C4-2B (cell line): ENCODE measurements around the gene ASGR1.

Experiments
- H3K27ac ChIP-seq: fragments of 450-650 bp; 2 replicates; pipeline ENCODE4 v1.5.1; 2017
- CTCF ChIP-seq: fragments of 450-650 bp; conservative IDR thresholded peaks from 2 replicates; pipeline ENCODE4 v1.5.1; 2017; ENCODE audit warnings: mild to moderate bottlenecking
- ZFX ChIP-seq: fragments of 450-650 bp; IDR thresholded peaks from 2 replicates; pipeline ENCODE4 v1.6.1; 2017

Gene ASGR1

GRCh38 chr17:7146115-7146514, 33.1 kb downstream of the ASGR1 start:
- H3K27ac ChIP-seq = no peak overlapping the region
- TF ChIP-seq CTCF = no peak
- TF ChIP-seq ZFX = no peak

- H3K27ac ChIP-seq = no peak overlapping the region
- TF ChIP-seq CTCF (no peak), ZFX (no peak)
Observed at GRCh38 chr17:7144213-7144612, 35.0 kb downstream of the ASGR1 start.

GRCh38 chr17:7141824-7142223, 37.3 kb downstream of the ASGR1 start:
- no peak for TF ChIP-seq CTCF
- no peak for TF ChIP-seq ZFX
- H3K27ac ChIP-seq = peak overlapping the region; percentile 16; the same call in 1 of the 2 replicates

- no peak overlapping the region for H3K27ac ChIP-seq
- TF ChIP-seq ZFX = no peak
- no peak for TF ChIP-seq CTCF
Observed at GRCh38 chr17:7139400-7139799, 39.8 kb downstream of the ASGR1 start.

GRCh38 chr17:7138800-7139381, 40.3 kb downstream of the ASGR1 start:
- TF ChIP-seq ZFX (no peak), CTCF (no peak)
- H3K27ac ChIP-seq = no peak overlapping the region

GRCh38 chr17:7137171-7137943, 41.8 kb downstream of the ASGR1 start:
- no peak overlapping the region for H3K27ac ChIP-seq
- no peak for TF ChIP-seq CTCF
- TF ChIP-seq ZFX = no peak

GRCh38 chr17:7136266-7136877, 42.8 kb downstream of the ASGR1 start:
- TF ChIP-seq ZFX (no peak), CTCF (peak; percentile 97)
- H3K27ac ChIP-seq = no peak overlapping the region
